ENCODE results near the gene ACTL8. TPM values are rescaled to one million over a fixed set of nuclear protein-coding genes. Genes with fewer than 3 reads are reported as not detected.

The ACTL8 gene
- total and polyA plus RNA-seq, 5 donors: not detected

GRCh38 chr1:17829579-17829978 is 74.4 kb downstream of the ACTL8 start:
- intact Hi-C loops (cut with DNase I): loop anchor here in 3 of 4 donors (10.0 kb wide), 1 partner anchor 165 kb away; no protein-coding TSS in a partner anchor
- DNase-seq (peak; percentile 52 to 88 (median 85)), ATAC-seq (peak; percentile 79 to 89)
- Histone ChIP-seq H3K4me3 (ENCODE audit: low read length) (no peak overlapping the region), H3K9me3 (ENCODE audit: control insufficient read depth, low read length) (no peaks in the 10 kb centered on the region), H3K27ac (ENCODE audit: low read length) (no peak overlapping the region), H3K27me3 (ENCODE audit: control insufficient read depth, insufficient read depth) (no peaks in the 10 kb centered on the region), H3K4me1 (ENCODE audit: control insufficient read depth, insufficient read depth, low read length) (peaks cover 4% of the 10 kb centered on the region)
- 43% methylated on average over 6 of the region's 6 CpGs for WGBS

GRCh38 chr1:17831597-17831996 is 76.5 kb downstream of the ACTL8 start:
- H3K27me3 ChIP-seq (ENCODE audit: control insufficient read depth, insufficient read depth): no peaks in the 10 kb centered on the region
- DNase-seq (no peak), ATAC-seq (no peak)
- no peak overlapping the region for H3K27ac ChIP-seq (ENCODE audit: low read length)
- H3K4me1 ChIP-seq (ENCODE audit: control insufficient read depth, insufficient read depth, low read length): peaks cover 4% of the 10 kb centered on the region
- H3K4me3 ChIP-seq (ENCODE audit: low read length): no peak overlapping the region
- no peaks in the 10 kb centered on the region for H3K9me3 ChIP-seq (ENCODE audit: control insufficient read depth, low read length)
- WGBS: 30% methylated on average over 7 of the region's 7 CpGs
- intact Hi-C loops (cut with DNase I): no loop called here

GRCh38 chr1:17833661-17834501 is 78.7 kb downstream of the ACTL8 start:
- 82% methylated on average over 15 of the region's 15 CpGs for WGBS
- no peaks in the 10 kb centered on the region for H3K9me3 ChIP-seq (ENCODE audit: control insufficient read depth, low read length)
- H3K4me3 ChIP-seq (ENCODE audit: low read length): no peak overlapping the region
- no peaks in the 10 kb centered on the region for H3K27me3 ChIP-seq (ENCODE audit: control insufficient read depth, insufficient read depth)
- DNase-seq (no peak), ATAC-seq (no peak)
- H3K4me1 ChIP-seq (ENCODE audit: control insufficient read depth, insufficient read depth, low read length): peaks cover 4% of the 10 kb centered on the region
- no peak overlapping the region for H3K27ac ChIP-seq (ENCODE audit: low read length)
- intact Hi-C loops (cut with DNase I): no loop called here

- Histone ChIP-seq H3K27me3 (ENCODE audit: control insufficient read depth, insufficient read depth) (no peaks in the 10 kb centered on the region), H3K9me3 (ENCODE audit: control insufficient read depth, low read length) (no peaks in the 10 kb centered on the region), H3K4me1 (ENCODE audit: control insufficient read depth, insufficient read depth, low read length) (no peaks in the 10 kb centered on the region), H3K27ac (ENCODE audit: low read length) (no peak overlapping the region), H3K4me3 (ENCODE audit: low read length) (no peak overlapping the region)
- DNase-seq (no peak), ATAC-seq (no peak)
- 53% methylated on average over 8 of the region's 8 CpGs for WGBS
- intact Hi-C loops (cut with DNase I): no loop called here
Measured at GRCh38 chr1:17834561-17835100, 79.5 kb downstream of the ACTL8 start.

- intact Hi-C loops (cut with DNase I): no loop called here
- H3K27me3 ChIP-seq (ENCODE audit: control insufficient read depth, insufficient read depth): no peaks in the 10 kb centered on the region
- WGBS: 78% methylated on average over 12 of the region's 12 CpGs
Measured at GRCh38 chr1:17837233-17838030, 82.3 kb downstream of the ACTL8 start.

GRCh38 chr1:17839641-17840196 is 84.6 kb downstream of the ACTL8 start:
- Histone ChIP-seq H3K27me3 (ENCODE audit: control insufficient read depth, insufficient read depth) (no peaks in the 10 kb centered on the region), H3K4me1 (ENCODE audit: control insufficient read depth, insufficient read depth, low read length) (no peaks in the 10 kb centered on the region), H3K27ac (ENCODE audit: low read length) (no peak overlapping the region), H3K4me3 (ENCODE audit: low read length) (no peak overlapping the region), H3K9me3 (ENCODE audit: control insufficient read depth, low read length) (no peaks in the 10 kb centered on the region)
- ATAC-seq (peak in 1 of 2 donors; percentile 25), DNase-seq (no peak)
- 73% methylated on average over 8 of the region's 8 CpGs for WGBS
- intact Hi-C loops (cut with DNase I): no loop called here

More at GRCh38 chr1:17837233-17838030, 82.3 kb downstream of the ACTL8 start:
- no peak for ATAC-seq
- H3K4me3 ChIP-seq (ENCODE audit: low read length): no peak overlapping the region
- no peaks in the 10 kb centered on the region for H3K9me3 ChIP-seq (ENCODE audit: control insufficient read depth, low read length)
- no peaks in the 10 kb centered on the region for H3K4me1 ChIP-seq (ENCODE audit: control insufficient read depth, insufficient read depth, low read length)
- no peak overlapping the region for H3K27ac ChIP-seq (ENCODE audit: low read length)
- no peak for DNase-seq

GRCh38 chr1:17841944-17842343 is 86.8 kb downstream of the ACTL8 start:
- Histone ChIP-seq H3K9me3 (ENCODE audit: control insufficient read depth, low read length) (no peaks in the 10 kb centered on the region), H3K27ac (ENCODE audit: low read length) (no peak overlapping the region), H3K4me1 (ENCODE audit: control insufficient read depth, insufficient read depth, low read length) (no peaks in the 10 kb centered on the region), H3K27me3 (ENCODE audit: control insufficient read depth, insufficient read depth) (no peaks in the 10 kb centered on the region), H3K4me3 (ENCODE audit: low read length) (no peak overlapping the region)
- intact Hi-C loops (cut with DNase I): no loop called here
- no peak for DNase-seq
- 85% methylated on average over 2 of the region's 2 CpGs for WGBS
- ATAC-seq: no peak

- Histone ChIP-seq H3K4me1 (ENCODE audit: control insufficient read depth, insufficient read depth, low read length) (no peaks in the 10 kb centered on the region), H3K9me3 (ENCODE audit: control insufficient read depth, low read length) (no peaks in the 10 kb centered on the region), H3K27me3 (ENCODE audit: control insufficient read depth, insufficient read depth) (no peaks in the 10 kb centered on the region), H3K27ac (ENCODE audit: low read length) (no peak overlapping the region), H3K4me3 (ENCODE audit: low read length) (no peak overlapping the region)
- ATAC-seq (no peak), DNase-seq (no peak)
- 46% methylated on average over 5 of the region's 5 CpGs for WGBS
- intact Hi-C loops (cut with DNase I): no loop called here
Measured at GRCh38 chr1:17842686-17843085, 87.6 kb downstream of the ACTL8 start.

- intact Hi-C loops (cut with DNase I): no loop called here
- no peaks in the 10 kb centered on the region for H3K4me1 ChIP-seq (ENCODE audit: control insufficient read depth, insufficient read depth, low read length)
- DNase-seq (no peak), ATAC-seq (no peak)
- no peaks in the 10 kb centered on the region for H3K27me3 ChIP-seq (ENCODE audit: control insufficient read depth, insufficient read depth)
- 49% methylated on average over 10 of the region's 10 CpGs for WGBS
- no peak overlapping the region for H3K27ac ChIP-seq (ENCODE audit: low read length)
- no peak overlapping the region for H3K4me3 ChIP-seq (ENCODE audit: low read length)
- no peaks in the 10 kb centered on the region for H3K9me3 ChIP-seq (ENCODE audit: control insufficient read depth, low read length)
Measured at GRCh38 chr1:17844185-17844826, 89.2 kb downstream of the ACTL8 start.

- no peak for DNase-seq
- WGBS: 55% methylated on average over 4 of the region's 4 CpGs
- Histone ChIP-seq H3K4me1 (ENCODE audit: control insufficient read depth, insufficient read depth, low read length) (no peaks in the 10 kb centered on the region), H3K4me3 (ENCODE audit: low read length) (no peak overlapping the region), H3K27me3 (ENCODE audit: control insufficient read depth, insufficient read depth) (no peaks in the 10 kb centered on the region), H3K27ac (ENCODE audit: low read length) (no peak overlapping the region), H3K9me3 (ENCODE audit: control insufficient read depth, low read length) (no peaks in the 10 kb centered on the region)
- intact Hi-C loops (cut with DNase I): no loop called here
- ATAC-seq: no peak
Measured at GRCh38 chr1:17845583-17845982, 90.5 kb downstream of the ACTL8 start.

Measured in right cardiac atrium (tissue), 5 donors.